HG03571 (cell line): Measurements from ENCODE around the gene STRIP2.
"Not testable (repeated sequence)": the region's sequence is repeated elsewhere in the genome, so short reads cannot be mapped to it uniquely, and the experiment has no call there.

Experiments
- ATAC-seq: cut with Tn5 transposase; IDR thresholded peaks from one replicate; pipeline ENCODE4 v1.9.1; 2021; ENCODE audit not compliant: unreplicated experiment

STRIP2 gene

GRCh38 chr7:129525225-129525862 is 91.1 kb downstream of the STRIP2 start:
- no peak for ATAC-seq

GRCh38 chr7:129529643-129530042 is 95.4 kb downstream of the STRIP2 start:
- ATAC-seq = no peak

- ATAC-seq = no peak
These were observed 96.7 kb downstream of the STRIP2 start for GRCh38 chr7:129530795-129531391.

- ATAC-seq = no peak
These were observed 97.5 kb downstream of the STRIP2 start for GRCh38 chr7:129531721-129532120.

DNA sequence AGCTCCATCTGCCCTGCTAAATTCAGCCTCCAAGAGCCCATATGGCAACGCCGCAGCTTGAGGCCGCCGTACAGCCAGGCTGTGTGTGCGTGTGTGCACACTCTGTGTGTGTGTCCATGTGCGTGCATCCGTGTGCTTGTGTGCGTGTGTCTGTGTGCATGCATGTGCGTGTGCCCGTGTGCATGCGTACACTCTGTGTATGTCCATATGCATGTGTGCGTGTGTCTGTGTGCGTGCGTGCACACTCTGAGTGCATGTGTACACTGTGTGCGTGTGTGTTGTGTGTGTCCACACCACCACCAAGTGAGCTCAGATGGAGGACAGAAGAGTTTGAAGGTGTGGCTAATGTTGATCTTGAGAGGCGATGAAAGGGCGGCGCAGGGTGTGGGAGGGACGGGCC is 98.1 kb downstream of the STRIP2 start:
- ATAC-seq = no peak

DNA sequence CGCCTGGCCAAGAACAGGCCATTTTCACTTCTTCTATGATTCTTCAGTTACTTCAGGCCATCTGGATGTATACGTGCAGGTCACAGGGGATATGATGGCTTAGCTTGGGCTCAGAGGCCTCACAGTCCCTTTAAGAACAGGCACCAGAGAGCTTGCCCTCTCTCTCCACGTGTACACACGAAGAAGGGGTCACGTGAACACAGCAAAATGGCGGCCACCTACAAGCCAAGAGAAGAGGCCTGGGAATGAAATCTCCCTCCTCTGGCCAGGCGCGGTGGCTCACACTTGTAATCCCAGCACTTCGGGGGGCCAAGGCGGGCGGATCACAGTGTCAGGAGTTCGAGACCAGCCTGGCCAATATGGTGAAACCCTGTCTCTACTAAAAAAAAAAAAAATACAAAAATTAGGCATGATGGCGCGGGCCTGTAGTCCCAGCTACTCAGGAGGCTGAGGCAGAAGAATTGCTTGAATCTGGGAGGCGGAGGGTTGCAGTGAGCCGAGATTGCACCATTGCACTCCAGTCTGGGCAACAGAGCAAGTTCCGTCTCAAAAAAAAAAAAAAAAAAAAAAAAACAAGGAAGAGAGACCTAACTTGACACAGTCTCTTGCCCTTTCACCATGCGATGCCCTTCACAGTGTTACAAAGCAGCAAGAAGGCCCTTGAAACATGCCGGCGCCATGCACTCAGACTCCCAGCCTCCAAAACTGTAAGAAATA is 100.5 kb downstream of the STRIP2 start:
- not testable (repeated sequence) for ATAC-seq

DNA sequence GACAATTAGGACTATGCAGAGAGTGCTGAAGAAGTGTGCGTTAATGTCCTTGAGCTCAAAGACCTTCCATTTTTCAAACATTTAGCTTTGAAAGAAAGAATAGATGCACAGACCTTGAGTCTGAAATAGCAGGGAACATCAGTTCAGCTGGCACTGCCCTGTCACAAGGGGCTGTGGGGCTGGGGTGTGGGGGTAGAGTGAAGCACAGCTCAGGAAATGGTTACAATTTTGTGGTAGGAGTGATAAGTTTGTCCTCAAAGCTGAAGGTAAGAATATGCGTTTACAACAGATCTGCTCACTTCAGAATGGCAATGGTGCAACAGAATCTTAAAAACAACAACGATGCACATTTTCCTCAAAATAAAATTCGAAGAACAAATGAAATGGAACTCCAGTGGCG is 101.7 kb downstream of the STRIP2 start:
- no peak for ATAC-seq

DNA sequence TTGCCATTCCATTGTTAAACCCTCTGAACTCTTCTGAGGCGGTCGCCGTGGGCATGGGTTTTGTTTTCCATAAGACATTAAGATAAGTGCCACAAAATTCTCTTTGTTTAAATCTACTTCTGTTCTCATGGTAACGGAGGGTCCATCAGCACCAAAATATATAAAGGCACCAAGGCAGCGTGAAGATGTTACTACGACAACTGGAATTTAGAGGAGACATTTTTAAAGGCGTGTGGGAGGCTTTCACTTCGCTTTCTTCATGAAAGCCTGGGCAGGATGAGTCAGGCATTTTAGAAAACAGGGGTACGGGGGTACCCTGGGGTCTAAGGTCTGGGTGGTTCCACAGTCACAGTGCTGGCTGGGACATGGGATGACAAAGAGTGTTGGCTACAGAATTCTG is 102.1 kb downstream of the STRIP2 start:
- ATAC-seq = no peak
